Middle frontal gyrus (tissue), 1 donor: Measurements from ENCODE around the gene CNTFR.

Experiments used
- DNase-seq: peaks from one replicate; pipeline ENCODE4 v3.0.0-alpha.2; 2015; ENCODE audit warnings: low spot score; ENCODE audit errors: extremely low spot score

The CNTFR gene

GRCh38 chr9:34620061-34620994 lies 30.8 kb upstream of the CNTFR start, which contains the start of gene DCTN3:
Gene DCTN3 (minus strand): TSS chr9:34620495. CDS start chr9:34620464, 31 bp downstream.
- peak; percentile 94 for DNase-seq

GRCh38 chr9:34615132-34615531 lies 25.6 kb upstream of the CNTFR start:
- DNase-seq = no peak

GRCh38 chr9:34612788-34613390 lies 23.4 kb upstream of the CNTFR start:
- DNase-seq = peak; percentile 36

GRCh38 chr9:34611811-34612787 lies 22.6 kb upstream of the CNTFR start, which contains the start of gene RPP25L:
Gene RPP25L (minus strand): TSS chr9:34612097. CDS start chr9:34611296, 801 bp downstream.
- DNase-seq = peak; percentile 81

GRCh38 chr9:34611251-34611810 lies 21.8 kb upstream of the CNTFR start:
- no peak for DNase-seq

- DNase-seq = no peak
Observed at GRCh38 chr9:34610434-34611206, 21.1 kb upstream of the CNTFR start.

- DNase-seq = no peak
Observed at GRCh38 chr9:34607331-34607730, 17.8 kb upstream of the CNTFR start.

- no peak for DNase-seq
Observed at GRCh38 chr9:34606905-34607304, 17.4 kb upstream of the CNTFR start.

- no peak for DNase-seq
Observed at GRCh38 chr9:34606190-34606589, 16.7 kb upstream of the CNTFR start.

GRCh38 chr9:34603610-34604231 lies 14.2 kb upstream of the CNTFR start:
- DNase-seq = peak; percentile 80

- no peak for DNase-seq
Observed at GRCh38 chr9:34601937-34602573, 12.5 kb upstream of the CNTFR start.

- no peak for DNase-seq
Observed at GRCh38 chr9:34600908-34601307, 11.4 kb upstream of the CNTFR start.

GRCh38 chr9:34599546-34599945 lies 10.0 kb upstream of the CNTFR start:
- DNase-seq = no peak

- DNase-seq = no peak
Observed at GRCh38 chr9:34594177-34594576, 4.7 kb upstream of the CNTFR start.

GRCh38 chr9:34592895-34593601 lies 3.5 kb upstream of the CNTFR start:
- DNase-seq = peak; percentile 11

GRCh38 chr9:34591917-34592866 lies 2.7 kb upstream of the CNTFR start:
- DNase-seq = no peak

- DNase-seq = peak; percentile 75
Observed at GRCh38 chr9:34591248-34591916, 1.9 kb upstream of the CNTFR start.
